Measurements from ENCODE around the gene SELENOI.

SELENOI gene

DNA sequence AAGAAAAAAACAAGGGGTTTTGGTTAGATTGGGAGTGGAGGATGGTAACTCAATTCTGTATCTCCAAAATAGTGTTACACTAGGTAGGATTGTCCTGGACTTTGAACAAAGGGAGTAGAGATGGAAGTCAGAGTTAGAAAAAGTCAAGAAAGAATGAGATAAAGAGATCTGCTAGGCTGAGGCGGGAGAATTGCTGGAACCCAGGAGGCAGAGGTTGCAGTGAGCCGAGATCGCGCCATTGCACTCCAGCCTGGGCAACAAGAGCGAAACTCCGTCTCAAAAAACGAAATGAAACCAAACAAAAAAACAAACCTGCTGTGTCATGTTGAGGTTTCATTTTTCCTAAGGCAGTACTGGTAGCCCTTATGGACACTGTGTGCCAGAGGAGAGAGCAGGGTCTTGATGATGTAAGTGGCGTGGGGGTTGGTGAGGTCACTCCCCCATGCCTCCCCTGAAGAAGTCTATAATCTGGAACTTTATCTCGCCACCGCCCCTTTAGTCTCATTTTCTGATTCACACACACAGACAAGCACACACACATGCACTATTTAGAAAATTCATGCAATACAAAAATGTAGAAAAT is 66.2 kb downstream of the SELENOI start:
- DNase-seq (ENCODE audit: low read depth) = no peak

DNA sequence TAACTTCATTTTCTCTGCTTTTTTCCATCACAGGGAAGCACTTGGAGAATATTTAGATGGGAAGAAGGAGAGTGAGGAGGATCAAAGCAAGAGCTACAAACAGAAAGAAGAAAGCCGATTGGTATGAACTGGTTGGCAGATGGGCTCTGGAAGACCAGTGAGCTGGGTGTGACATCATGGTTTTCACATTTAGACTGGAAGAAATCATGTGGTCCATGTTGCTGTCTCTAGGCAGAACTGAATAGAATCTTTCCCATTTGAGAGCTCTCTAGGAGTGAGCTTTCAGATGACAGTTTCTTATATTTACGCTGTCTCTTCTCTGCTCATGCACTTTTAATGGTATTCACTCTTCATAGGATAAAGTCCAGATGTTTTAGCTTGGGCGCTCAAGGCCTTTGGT is 68.4 kb downstream of the SELENOI start:
- DNase-seq (ENCODE audit: low read depth) = no peak

DNA sequence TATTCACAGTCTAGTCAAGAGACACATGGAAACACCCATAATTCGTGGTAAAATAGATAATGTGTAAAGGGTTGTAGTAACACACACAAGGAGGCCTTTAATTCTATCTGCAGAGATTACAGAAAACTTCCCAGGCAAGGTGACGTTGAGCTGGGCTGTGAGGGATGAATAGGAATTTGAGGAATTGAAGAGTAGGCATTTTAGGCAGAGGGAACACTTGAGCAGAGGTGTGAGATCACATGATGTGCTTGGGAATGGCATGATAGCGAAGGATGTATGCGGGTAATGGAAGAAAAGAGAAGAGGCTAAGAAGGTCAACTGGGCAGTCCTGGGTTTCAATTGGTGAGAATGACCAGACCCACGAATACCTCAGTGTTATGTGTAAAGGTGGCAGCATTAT is 76.0 kb downstream of the SELENOI start:
- DNase-seq (ENCODE audit: low read depth) = no peak

DNA sequence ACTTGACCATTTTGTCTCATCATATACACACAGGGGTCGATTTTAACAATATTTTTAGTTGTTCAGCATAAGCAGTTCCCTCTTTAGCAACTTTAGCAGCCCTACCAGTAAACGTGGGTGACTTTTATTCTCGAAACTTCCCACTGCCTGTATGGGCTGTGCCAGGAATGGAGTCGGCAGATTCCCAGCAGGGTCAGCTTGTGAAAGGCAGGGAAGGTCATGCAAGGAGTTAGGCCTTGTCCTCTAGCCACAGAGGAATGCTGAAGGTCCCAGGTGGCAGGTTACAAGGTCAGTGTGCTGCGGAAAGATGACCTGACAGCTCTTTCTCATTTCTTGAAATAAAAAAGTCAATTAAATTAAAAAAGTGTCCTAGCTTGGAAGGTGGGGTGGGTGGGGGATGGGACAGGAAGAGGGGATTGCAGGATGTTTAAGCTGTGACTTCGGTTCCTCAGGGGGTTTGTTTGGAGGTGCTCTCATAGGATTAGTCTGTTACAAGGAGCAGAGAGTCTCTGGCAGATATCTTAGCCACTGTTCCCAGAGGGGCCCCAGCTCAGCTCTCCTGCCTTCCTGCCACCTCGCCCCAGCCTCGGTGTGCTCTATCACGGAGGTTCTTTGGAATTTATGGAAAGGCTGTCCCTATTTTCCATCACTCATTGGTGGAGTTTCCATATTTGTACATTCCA is 77.1 kb downstream of the SELENOI start:
- DNase-seq (ENCODE audit: low read depth) = no peak

DNA sequence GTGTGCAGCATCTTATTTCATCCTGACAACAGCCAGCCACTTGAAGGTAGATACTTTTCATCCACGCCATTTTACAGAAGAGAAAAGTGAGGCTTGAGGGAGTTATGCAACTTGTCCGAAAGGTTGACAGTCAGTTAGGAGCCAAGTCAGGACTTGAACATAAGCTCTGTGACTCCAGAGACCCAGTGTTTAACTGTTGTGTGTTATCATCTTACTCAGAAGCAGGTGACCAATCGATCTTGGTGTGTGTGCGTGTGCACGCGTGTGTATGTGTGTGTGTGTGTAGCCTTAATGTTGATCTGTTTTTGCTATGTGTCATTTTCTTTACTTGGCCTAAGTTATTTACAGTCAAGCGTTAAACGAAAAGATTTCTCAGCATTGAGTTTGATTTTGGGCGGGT is 77.8 kb downstream of the SELENOI start:
- no peak for DNase-seq (ENCODE audit: low read depth)

DNA sequence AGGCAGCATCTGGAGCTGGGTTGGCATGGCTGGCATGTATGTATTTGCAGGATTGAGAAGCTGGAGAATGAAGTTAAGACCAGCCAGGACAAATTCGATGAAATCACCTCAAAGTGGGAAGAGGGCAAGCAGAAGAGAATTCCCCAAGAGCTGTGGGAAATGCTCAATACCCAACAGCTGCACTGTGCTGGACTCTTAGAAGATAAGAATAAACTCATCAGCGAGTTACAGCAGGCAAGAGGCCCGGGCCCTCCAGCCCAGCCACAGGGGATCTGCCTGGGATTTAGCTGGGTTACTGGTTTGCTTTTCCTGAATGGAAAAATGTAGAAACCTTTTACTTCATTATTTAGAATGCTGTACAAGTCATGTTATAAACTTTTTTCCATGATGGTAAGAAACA is 78.3 kb downstream of the SELENOI start:
- no peak for DNase-seq (ENCODE audit: low read depth)

DNA sequence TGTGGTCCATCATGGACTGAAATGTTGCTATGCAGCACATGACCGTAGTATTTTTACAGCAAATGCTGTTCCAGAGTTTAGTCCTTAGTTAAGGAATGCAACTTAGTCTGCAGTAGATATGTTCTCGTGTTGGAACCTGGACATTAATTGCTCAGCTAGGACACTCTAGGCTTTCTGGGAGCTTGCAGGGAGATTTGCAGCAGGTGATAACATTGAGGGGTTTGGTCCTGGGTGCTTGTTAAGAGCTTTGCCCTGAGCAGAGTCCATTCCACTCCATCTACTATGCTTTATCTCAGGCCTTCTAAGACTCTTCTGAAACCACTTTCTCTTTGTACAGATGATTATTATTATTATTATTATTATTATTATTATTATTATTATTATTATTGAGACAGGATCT is 82.9 kb downstream of the SELENOI start:
- no peak for DNase-seq (ENCODE audit: low read depth)

DNA sequence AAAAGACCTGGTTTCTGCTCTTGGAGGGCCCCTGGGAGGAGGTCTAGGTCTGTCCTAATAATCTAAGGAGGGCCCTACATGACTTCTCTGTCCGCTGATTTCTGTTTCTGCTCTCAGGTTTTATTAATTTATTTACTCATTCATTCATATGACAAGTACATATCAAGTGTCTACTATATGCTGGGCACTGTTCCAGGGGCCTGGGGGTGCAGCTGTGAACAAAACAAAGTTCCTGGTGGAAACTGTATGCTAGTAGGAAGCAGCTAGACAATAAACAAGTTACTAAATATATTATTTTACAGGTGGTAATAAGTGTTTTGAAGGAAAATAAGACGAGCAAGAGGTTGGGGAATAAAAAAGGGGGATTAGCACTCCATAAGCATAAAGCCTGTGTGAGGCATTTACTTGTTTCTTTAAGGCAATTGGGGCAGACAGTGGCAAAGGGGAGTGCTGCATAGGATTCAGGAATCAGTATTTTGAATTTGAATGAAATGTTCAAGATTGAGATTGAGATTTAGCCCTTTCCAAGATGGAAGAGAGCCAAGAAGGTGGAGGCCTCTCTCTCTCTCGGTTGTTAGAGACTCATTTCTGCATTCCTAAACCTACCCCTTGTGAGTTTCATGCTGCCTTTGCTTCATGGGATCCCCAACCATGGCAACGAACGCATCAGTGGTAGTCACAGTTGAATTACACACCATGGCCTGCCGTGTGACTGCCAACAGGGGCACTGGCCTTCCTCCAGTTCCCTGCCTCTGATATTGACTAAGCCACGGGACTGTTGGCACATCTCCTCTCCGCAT is 84.0 kb downstream of the SELENOI start:
- no peak for DNase-seq (ENCODE audit: low read depth)

DNA sequence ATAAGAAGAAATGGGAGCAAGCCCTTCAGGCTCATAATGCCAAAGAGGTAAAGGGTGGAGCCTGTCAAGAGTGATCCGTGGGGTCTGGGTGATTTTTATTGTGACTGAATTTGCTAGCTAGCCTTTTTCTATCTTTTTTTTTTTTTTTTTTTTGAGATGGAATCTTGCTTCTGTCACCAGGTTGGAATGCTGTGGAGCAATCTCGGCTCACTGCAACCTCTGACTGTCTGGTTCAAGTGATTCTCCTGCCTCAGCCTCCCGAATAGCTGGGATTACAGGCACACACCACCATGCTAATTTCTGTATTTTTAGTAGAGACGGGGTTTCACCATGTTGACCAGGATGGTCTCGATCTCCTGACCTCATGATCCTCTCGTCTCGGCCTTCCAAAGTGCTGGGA is 84.9 kb downstream of the SELENOI start:
- no peak for DNase-seq (ENCODE audit: low read depth)

DNA sequence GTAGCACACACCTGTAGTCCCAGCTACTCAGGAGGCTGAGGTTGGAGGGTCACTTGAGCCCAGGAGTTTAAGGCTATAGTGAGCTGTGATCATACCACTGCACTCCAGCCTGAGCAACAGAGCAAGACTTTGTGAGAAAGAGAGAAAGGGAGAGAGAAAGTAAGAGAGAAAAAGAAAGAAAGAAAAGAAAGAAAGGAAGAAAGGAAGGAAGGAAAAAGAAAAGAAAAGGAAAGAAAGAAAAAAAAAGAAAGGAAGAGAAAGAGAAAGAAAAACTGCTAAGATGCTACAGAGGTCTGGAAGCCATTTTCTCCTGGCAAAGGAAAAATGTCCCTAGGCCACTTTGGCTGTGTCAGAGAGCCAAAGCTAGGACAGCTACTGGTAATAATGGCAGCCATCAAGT is 86.4 kb downstream of the SELENOI start:
- DNase-seq (ENCODE audit: low read depth) = no peak

DNA sequence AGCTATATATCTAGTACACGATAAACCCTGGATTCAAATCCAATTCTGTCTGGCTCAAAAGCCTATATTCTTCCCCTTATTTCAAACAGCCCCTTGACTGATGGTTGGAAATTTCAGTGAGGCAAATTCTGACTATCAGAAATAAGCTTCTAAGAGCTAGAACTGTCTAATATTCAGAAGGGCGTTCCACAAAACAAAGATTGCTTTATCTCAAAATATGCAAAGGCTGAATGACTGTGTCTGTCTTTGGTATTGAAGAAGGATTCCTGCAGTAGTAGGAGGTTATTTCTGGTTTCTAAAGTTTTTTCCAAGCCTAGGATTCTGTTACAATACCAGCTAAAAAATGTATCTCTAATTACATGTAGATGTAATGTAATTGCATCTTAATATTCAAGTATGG is 86.9 kb downstream of the SELENOI start:
- DNase-seq (ENCODE audit: low read depth) = no peak

- DNase-seq (ENCODE audit: low read depth) = no peak
Measured at GRCh38 chr2:26435106-26435505, 89.2 kb downstream of the SELENOI start.

DNA sequence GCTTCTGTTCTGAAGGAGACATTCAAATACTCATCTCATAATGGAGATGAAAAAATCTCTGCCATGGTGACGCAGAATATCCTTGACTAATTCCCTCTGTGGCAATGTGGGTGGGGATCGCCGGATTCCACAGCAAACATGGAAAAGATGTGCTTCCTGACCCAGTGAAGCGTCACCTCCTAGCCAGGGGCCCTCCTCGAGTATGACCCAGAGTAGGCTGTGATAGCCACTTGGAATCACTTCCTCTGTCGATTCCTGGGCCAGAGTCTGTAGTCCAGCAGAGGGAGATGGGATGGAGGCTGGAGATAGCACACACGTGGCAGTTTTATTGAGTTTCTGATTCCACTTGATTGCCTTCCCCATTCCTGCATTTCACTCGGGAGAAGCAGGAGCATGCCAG is 92.6 kb downstream of the SELENOI start:
- no peak for DNase-seq (ENCODE audit: low read depth)

DNA sequence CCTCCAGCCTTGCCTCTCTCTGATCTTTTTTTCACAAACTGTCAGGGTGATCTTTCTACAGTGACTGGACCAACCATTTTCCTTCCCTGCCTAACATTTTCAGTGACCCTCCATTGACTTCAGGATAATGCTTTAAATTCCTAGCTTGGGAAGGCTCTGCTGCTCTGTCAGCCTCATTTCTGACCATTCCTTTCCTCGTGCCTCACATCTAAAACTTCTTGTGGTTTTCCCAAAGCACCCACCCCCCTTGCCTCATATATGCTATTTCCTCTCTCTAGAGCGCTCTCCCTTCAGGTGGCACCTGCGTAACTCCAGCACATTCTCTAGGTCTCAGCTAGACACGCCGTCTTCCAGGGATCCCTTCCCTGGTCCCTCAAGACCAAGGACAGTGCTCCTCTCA is 93.0 kb downstream of the SELENOI start:
- no peak for DNase-seq (ENCODE audit: low read depth)

- no peak for DNase-seq (ENCODE audit: low read depth)
Measured at GRCh38 chr2:26442301-26442700, 96.4 kb downstream of the SELENOI start.

DNA sequence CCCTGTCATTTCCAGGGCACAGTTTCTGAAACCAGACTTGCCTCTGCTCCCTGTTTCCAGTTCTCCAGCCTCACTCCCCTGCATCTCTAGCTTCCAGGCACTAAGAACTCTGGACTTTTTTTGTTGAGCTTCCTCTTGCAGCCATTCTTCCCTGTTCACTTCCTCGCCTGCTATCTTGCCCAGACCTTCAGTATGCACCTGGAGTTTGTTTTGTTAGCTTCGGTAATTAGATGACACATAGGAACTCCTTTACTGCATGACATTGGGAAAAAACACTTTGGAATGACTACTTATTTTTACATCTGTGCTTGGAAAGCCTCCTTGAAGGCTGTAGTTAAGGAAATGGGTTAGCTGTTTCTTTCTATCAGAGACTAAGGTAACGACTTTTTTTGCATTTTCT is 96.8 kb downstream of the SELENOI start:
- DNase-seq (ENCODE audit: low read depth) = no peak

GRCh38 chr2:26444236-26444635 is 98.3 kb downstream of the SELENOI start:
- no peak for DNase-seq (ENCODE audit: low read depth)
